Measurements from ENCODE around the gene APBA2.

DNA sequence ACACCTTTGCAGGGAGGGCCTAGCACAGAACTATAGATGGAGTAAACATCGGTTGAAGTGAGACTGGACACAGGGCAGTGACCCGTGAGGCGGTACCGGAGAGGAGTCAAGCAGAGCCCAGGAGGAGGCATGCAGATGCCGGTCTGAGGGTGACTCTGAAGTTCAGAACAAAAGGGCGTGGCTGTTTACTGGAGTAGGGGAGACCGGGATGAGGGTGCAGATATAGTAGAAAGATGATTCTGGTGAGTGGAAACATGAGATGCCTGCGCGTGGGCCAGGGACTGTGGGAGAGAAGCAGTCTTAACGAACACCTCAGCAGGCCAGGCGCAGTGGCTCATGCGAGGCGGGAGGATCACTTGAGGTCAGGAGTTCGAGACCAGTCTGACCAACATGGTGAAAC is 270.7 kb downstream of the APBA2 start:
- TF ChIP-seq, protein P1, sequence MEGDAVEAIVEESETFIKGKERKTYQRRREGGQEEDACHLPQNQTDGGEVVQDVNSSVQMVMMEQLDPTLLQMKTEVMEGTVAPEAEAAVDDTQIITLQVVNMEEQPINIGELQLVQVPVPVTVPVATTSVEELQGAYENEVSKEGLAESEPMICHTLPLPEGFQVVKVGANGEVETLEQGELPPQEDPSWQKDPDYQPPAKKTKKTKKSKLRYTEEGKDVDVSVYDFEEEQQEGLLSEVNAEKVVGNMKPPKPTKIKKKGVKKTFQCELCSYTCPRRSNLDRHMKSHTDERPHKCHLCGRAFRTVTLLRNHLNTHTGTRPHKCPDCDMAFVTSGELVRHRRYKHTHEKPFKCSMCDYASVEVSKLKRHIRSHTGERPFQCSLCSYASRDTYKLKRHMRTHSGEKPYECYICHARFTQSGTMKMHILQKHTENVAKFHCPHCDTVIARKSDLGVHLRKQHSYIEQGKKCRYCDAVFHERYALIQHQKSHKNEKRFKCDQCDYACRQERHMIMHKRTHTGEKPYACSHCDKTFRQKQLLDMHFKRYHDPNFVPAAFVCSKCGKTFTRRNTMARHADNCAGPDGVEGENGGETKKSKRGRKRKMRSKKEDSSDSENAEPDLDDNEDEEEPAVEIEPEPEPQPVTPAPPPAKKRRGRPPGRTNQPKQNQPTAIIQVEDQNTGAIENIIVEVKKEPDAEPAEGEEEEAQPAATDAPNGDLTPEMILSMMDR (IDR thresholded peaks at IDR 0.05), result no peak
- TF ChIP-seq POLR2A (IDR thresholded peaks at IDR 0.05), result no peak
